Stimulated activated CD4-positive, alpha-beta T cell treated with anti-CD3 and anti-CD28 coated beads, Interleukin-2, amount 100 ng/mL, for 24 hours (primary cell): Measurements from ENCODE around the gene TRIM5.
"Not testable (repeated sequence)": the region's sequence is repeated elsewhere in the genome, so short reads cannot be mapped to it uniquely, and the experiment has no call there.

Source experiments
- DNase-seq, 2 donors: peaks; one replicate each; pipeline ENCODE4 v3.0.0-alpha.2; 2020

TRIM5 gene, protein sequence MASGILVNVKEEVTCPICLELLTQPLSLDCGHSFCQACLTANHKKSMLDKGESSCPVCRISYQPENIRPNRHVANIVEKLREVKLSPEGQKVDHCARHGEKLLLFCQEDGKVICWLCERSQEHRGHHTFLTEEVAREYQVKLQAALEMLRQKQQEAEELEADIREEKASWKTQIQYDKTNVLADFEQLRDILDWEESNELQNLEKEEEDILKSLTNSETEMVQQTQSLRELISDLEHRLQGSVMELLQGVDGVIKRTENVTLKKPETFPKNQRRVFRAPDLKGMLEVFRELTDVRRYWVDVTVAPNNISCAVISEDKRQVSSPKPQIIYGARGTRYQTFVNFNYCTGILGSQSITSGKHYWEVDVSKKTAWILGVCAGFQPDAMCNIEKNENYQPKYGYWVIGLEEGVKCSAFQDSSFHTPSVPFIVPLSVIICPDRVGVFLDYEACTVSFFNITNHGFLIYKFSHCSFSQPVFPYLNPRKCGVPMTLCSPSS

DNA sequence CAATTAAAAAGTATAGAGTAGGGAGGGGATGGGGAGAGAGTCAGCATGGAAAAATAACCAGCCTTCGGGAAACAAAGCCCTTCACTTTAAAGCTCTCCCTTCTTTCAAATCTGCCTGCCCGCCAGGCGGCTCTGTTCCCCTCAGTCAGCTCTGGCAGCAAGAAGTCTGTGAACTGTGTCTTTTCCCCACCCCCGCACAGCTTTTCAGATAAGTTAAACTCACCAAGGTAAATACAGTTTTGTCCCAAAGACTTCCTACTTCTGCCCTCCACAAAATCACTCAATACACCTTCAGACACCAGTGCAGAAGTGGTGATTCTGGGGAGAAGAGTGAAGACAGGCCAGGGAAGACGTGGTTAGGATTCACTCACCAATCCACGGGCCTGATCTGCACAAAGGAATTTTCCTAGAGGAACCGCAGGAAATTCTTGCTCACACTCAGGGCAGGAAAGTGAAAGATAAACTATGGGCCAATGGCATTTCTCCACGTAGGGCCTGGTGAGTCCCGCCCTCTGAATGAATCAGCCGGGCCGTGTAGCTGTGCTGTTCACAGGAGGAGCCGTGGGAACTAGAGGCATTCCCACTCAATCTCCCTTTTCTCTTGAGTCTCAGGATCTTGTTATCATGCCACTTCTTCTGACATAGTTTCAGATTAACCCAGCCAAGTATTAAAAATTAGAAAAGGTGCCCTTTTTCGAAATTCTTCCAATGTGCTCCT, at the start of gene TRIM5:
Gene TRIM5, minus strand, starts transcription at position 429 of the 717 bp plus-strand sequence. CDS start 4,897 bp downstream, outside the sequence.
- DNase-seq: peak; percentile 76 to 84

DNA sequence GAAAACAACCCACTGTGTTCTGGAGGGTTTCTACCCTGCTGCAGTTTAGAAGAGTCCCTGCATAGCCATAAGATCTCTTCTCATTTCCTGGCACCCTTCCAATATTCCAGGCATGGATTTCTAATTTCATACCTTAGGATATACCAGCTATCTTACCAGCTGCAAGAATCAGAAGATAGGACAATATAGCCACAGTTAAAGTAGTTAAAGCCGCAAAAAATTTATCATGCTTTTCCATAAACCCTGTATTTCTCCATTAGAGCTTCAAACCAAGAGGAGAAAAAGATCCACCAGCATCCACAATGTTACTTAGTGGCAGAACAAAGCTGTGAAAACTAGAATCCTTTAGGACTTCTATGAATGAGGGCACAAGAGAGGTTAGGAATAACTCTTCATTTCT, 42.8 kb upstream of the TRIM5 start:
- no peak for DNase-seq

GRCh38 chr11:5726351-5726750, 41.5 kb upstream of the TRIM5 start:
- no peak for DNase-seq

DNA sequence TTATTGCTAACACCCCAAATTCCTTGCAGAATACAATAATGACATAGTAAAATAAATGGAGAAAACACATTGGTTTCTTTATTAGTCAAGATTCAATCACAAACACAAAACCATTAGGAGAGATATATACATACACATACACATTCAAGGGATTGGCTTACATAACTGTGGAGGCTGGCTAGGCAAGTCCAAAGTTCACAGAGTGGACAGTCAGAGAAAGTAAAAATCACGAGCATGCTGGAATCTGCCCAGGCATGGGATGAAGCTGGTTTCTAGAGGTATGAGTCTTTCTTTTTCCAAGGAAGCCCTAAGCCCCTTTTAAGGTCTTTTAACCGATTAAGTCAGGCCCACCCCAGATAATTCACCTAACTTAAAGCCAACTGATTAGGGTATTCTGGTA, 37.7 kb upstream of the TRIM5 start:
- DNase-seq: no peak

GRCh38 chr11:5719703-5720495, 35.0 kb upstream of the TRIM5 start:
- no peak for DNase-seq

GRCh38 chr11:5716518-5716917, 31.6 kb upstream of the TRIM5 start:
- DNase-seq: not testable (repeated sequence)

DNA sequence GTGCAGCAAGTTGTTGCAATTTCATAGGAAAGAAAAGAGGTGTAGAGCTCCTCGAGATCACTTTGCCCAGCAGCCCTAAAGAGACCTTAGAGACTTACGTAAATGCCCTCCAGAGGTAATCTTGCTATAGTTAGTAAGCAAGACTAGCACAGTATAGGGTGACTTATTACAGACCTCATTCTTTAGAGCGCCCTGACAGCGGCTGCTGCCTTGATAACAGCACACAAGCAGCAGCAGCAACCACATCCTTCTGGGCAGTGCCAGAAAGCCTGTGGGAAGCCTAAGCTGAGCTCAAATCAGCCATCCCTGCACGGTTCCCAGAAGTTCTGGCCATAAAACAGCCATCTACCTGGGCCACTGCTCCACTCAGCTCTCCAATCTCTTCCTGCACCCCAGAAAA, 28.8 kb upstream of the TRIM5 start:
- no peak for DNase-seq

DNA sequence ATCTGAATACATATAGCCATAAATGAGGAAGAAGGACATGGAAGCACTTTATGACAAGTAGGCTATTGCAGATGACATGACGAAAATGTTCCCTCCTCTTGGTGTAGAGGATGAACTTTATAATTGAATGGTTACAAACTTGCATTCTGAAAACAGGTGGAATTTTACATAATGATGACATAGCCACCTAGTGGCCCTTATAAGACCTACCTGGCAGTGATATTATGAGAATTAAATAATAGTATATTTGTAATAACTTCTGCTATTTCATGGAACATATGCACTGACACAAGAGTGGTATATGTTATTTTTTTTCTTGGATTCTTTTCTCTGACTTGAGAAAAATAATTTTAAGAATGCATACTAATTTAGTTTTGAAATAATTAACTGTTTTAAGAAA, 27.6 kb upstream of the TRIM5 start:
- DNase-seq: no peak

DNA sequence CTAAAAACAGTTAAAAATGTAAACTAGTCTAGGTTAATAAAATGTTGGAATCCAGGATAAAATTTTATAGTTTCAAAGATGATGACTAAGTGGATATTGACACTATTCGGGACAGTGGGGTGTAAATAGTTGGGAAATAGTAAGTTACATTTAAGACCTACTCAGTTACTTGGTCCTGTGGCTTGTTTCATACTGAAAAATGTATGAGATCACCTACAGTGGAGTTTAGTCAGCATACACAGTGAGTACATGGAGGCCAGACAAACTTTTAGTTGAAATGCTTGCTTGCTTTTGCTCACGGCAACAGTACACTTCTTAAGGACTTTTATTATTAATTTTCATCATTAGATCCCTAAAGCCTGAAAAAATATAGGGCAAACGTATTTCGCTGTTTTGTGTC, 20.8 kb upstream of the TRIM5 start:
- DNase-seq: no peak

- no peak for DNase-seq
These were observed 19.1 kb upstream of the TRIM5 start for GRCh38 chr11:5703741-5704536.

- DNase-seq: no peak
These were observed 16.2 kb upstream of the TRIM5 start for GRCh38 chr11:5701055-5701577.

DNA sequence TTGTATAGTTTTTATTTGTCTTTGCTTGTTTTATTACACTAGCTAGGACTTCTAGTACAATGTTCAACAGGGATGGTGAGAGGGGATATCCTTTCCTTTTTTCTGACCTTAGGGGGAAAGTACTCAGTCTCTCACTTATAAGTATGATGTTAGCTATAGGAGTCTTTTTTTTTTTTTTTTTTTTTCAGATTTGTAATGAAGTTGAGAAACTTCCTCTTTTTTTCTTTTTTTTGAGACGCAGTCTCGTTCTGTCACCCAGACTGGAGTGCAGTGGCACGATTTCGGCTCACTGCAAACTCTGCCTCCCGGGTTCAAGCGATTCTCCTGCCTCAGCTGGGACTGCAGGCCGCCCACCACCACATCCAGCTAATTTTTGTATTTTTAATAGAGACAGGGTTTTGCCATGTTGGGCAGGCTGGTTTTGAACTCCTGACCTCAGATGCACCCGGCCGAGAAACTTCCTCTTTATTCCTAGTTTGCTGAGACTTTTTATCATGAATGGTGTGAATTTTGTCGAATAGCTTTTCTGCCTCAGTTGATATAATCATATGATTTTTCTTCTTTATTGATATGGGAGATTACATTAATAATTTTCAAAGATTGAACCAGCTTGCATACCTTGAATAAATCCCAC, 15.7 kb upstream of the TRIM5 start:
- DNase-seq: no peak

DNA sequence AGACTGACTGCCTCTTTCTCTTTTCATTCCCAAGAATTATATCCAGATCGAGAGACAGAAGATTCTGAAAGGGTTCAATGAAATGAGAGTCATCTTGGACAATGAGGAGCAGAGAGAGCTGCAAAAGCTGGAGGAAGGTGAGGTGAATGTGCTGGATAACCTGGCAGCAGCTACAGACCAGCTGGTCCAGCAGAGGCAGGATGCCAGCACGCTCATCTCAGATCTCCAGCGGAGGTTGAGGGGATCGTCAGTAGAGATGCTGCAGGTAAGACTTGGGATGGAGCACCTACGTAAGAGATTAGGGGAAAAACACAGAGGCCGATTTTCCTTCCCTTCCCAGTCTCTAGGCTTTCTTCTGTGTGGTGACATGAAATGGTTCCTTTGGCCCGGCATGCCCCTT, 13.4 kb upstream of the TRIM5 start:
- no peak for DNase-seq

- no peak for DNase-seq
These were observed 11.3 kb upstream of the TRIM5 start for GRCh38 chr11:5696210-5696609.

GRCh38 chr11:5695580-5695979, 10.7 kb upstream of the TRIM5 start:
- DNase-seq: no peak

GRCh38 chr11:5694642-5695041, 9.8 kb upstream of the TRIM5 start:
- DNase-seq: no peak

GRCh38 chr11:5691964-5692361, 7.1 kb upstream of the TRIM5 start:
- no peak for DNase-seq

DNA sequence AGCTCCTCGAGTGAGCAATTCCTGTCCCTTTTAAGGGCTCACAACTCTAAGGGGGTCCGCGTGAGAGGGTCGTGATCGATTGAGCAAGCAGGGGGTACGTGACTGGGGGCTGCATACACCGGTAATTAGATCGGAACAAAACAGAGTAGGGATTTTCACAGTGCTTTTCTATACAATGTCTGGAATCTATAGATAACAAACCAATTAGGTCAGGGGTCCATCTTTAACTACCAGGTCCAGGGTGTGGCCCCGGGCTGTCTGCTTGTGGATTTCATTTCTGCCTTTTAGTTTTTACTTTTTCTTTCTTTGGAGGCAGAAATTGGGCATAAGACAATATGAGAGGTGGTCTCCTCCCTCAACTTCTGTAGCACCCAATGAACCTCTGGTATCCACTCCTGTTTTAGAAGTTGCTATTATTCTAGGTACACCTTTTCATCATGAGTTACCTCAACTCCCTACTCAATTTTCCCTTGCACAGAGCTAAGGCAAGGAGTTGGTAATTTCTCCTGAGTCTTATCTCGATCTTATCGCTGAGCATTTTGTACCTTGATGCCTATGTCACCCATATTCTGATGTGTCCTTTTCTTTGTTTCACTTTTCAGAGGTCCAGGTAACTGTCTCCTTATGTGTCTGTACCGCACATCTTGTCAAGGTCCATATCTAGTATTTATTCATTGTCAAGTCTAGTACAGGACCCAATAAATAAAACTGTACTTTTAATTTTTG, 6.5 kb upstream of the TRIM5 start:
- not testable (repeated sequence) for DNase-seq

- DNase-seq: no peak
These were observed 5.9 kb upstream of the TRIM5 start for GRCh38 chr11:5690736-5691135.

- DNase-seq: no peak
These were observed 5.3 kb upstream of the TRIM5 start for GRCh38 chr11:5690216-5690615.

DNA sequence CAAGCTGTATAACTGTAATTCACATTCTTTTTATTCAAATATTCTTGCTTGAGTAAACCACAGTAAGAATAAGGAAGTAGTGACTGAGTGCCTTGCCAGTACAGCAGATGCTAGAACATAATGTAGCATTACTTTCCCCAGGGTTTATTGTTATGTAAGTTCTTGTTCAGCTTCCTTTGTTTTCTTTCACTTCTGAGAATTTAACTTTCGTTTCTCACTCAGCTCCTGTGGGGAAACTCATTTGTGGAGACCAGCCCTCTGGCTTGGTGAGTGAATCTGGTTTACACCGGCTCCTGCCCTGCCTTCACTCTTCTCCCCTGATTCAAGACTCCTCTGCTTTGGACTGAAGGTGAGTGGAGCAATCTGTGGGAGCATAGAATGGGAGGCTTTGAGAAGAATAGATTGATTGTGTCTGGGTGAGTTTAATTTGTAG, 4.7 kb upstream of the TRIM5 start, which contains the start of gene TRIM22:
Gene TRIM22, plus strand, starts transcription at position 240 of the 433 bp plus-strand sequence. CDS start 6,443 bp downstream, outside the sequence.
- DNase-seq: peak; percentile 46 to 57
